A549 (cell line): Measurements from ENCODE around the gene DES. TPM values are rescaled to one million over a fixed set of nuclear protein-coding genes. Genes with fewer than 3 reads are reported as not detected.
A peak's percentile ranks its signal among the peaks of the same experiment; 100 is the strongest.

Source experiments
- ATAC-seq, 2 experiments: fragments of 200-7000 bp in 1 of 2; fragments of >200 bp in 1 of 2; cut with Nextera tagmentation in 1 of 2; cut with Tn5 transposase in 1 of 2; 3 replicates each; pipeline versions ENCODE4 v1.8.0 to v1.9.1; 2018 to 2020; ENCODE audit warnings: mild to moderate bottlenecking in 1 of 2, moderate library complexity in 1 of 2
- CTCF ChIA-PET: fragments of 300-600 bp; sonication (Branson Sonifier 250); formaldehyde crosslinking; extraction: SDS; loops from one replicate; lab custom pipeline; 2021; ENCODE audit warnings: antibody characterized with exemption, inconsistent platforms; lab: Yijun Ruan, JAX
- POLR2A ChIA-PET: fragments of 350-600 bp; formaldehyde crosslinking; extraction: SDS; loops from one replicate; lab custom pipeline; 2021; ENCODE audit warnings: antibody characterized with exemption, inconsistent platforms; lab: Yijun Ruan, JAX
- DNase-seq, 2 experiments: peaks; one replicate each; pipeline versions ENCODE4 v3.0.0 to v3.0.0-alpha.2; 2011 to 2016; ENCODE audit warnings: low read depth in 1 of 2, low spot score in 1 of 2
- FAIRE-seq: peaks from 2 replicates; lab custom pipeline; 2011; peaks lifted over from hg19 to GRCh38; lab: Jason Lieb, UNC
- H3K27ac ChIP-seq, 2 experiments: fragments of >200 bp; sonication (Bioruptor Twin); formaldehyde crosslinking; 3 replicates each; pipeline ENCODE4 v1.5.1; 2016 to 2017
- H3K4me1 ChIP-seq: fragments of >200 bp; sonication (Bioruptor Twin); formaldehyde crosslinking; 3 replicates; pipeline ENCODE4 v1.6.1; 2016
- H3K4me2 ChIP-seq: fragments of >200 bp; sonication (Bioruptor Twin); formaldehyde crosslinking; 3 replicates; pipeline ENCODE4 v1.6.1; 2016
- H3K4me3 ChIP-seq: fragments of >200 bp; sonication (Bioruptor Twin); formaldehyde crosslinking; 3 replicates; pipeline ENCODE4 v1.5.1; 2016
- H3K9me3 ChIP-seq: fragments of >200 bp; sonication (Bioruptor Twin); formaldehyde crosslinking; 3 replicates; pipeline ENCODE4 v1.6.1; 2016
- CBX8 ChIP-seq: fragments of 200-600 bp; sonication (generic); IDR thresholded peaks from 2 replicates; pipeline ENCODE4 v1.6.1; 2016
- CHD2 ChIP-seq: fragments of 150-350 bp; IDR thresholded peaks from 2 replicates; pipeline ENCODE4 v1.6.1; 2014; ENCODE audit warnings: low read length; ENCODE audit not compliant: partially characterized antibody
- CHD4 ChIP-seq: fragments of 200-600 bp; sonication (generic); IDR thresholded peaks from 2 replicates; pipeline ENCODE4 v1.6.1; 2016; ENCODE audit warnings: antibody characterized with exemption, mild to moderate bottlenecking, borderline replicate concordance
- EHF ChIP-seq: fragments of 250-450 bp; sonication (Bioruptor Pico); IDR thresholded peaks from 2 replicates; pipeline ENCODE4 v1.5.0; 2020; ENCODE audit warnings: mild to moderate bottlenecking
- FOSB ChIP-seq: fragments of 250-450 bp; sonication (Bioruptor Pico); IDR thresholded peaks from 2 replicates; pipeline ENCODE4 v1.5.0; 2020; ENCODE audit warnings: mild to moderate bottlenecking, moderate library complexity
- FOSL2 ChIP-seq, 2 experiments: fragments of 450-650 bp in 1 of 2; fragments of >200 bp in 1 of 2; sonication (Bioruptor Twin) in 1 of 2; formaldehyde crosslinking; IDR thresholded peaks; 2 replicates each; pipeline versions ENCODE4 v1.5.0 to v1.6.1; 2016 to 2020; ENCODE audit warnings: mild to moderate bottlenecking in 1 of 2, moderate library complexity in 1 of 2
- HEYL ChIP-seq: fragments of 250-450 bp; sonication (Bioruptor Pico); IDR thresholded peaks from 2 replicates; pipeline ENCODE4 v1.8.0; 2021; ENCODE audit warnings: mild to moderate bottlenecking, moderate library complexity
- HOXA7 ChIP-seq: fragments of 250-450 bp; sonication (Bioruptor Pico); IDR thresholded peaks from 2 replicates; pipeline ENCODE4 v1.5.0; 2020; ENCODE audit warnings: mild to moderate bottlenecking, moderate library complexity
- HOXB5 ChIP-seq: fragments of 250-450 bp; sonication (Bioruptor Pico); IDR thresholded peaks from 2 replicates; pipeline ENCODE4 v1.5.0; 2020; ENCODE audit warnings: mild to moderate bottlenecking, moderate library complexity
- JUN ChIP-seq, 2 experiments: fragments of >200 bp; sonication (Bioruptor Twin); formaldehyde crosslinking; IDR thresholded peaks; 2 replicates in 1 of 2; 3 replicates in 1 of 2; pipeline ENCODE4 v1.6.1; 2016 to 2017
- NFE2L2 ChIP-seq: fragments of 150-350 bp; conservative IDR thresholded peaks from 2 replicates; pipeline ENCODE4 v1.6.1; 2014; ENCODE audit warnings: low read length
- PHF8 ChIP-seq: fragments of 200-600 bp; sonication (generic); IDR thresholded peaks from 2 replicates; pipeline ENCODE4 v1.6.1; 2016; ENCODE audit warnings: low read depth, mild to moderate bottlenecking, antibody characterized with exemption, moderate library complexity, borderline replicate concordance
- POLR2AphosphoS2 ChIP-seq: conservative IDR thresholded peaks from 2 replicates; pipeline ENCODE4 v1.6.1; 2012; ENCODE audit warnings: low read length, improper control_type of control experiment, inconsistent platforms
- RAD21 ChIP-seq, 2 experiments: fragments of >200 bp in 1 of 2; sonication (Bioruptor Twin) in 1 of 2; formaldehyde crosslinking in 1 of 2; IDR thresholded peaks in 1 of 2; conservative IDR thresholded peaks in 1 of 2; 2 replicates in 1 of 2; 3 replicates in 1 of 2; pipeline ENCODE4 v1.6.1; 2012 to 2018; ENCODE audit warnings: inconsistent platforms in 1 of 2
- RARB ChIP-seq: fragments of 250-450 bp; sonication (Bioruptor Pico); IDR thresholded peaks from 2 replicates; pipeline ENCODE4 v1.8.0; 2021; ENCODE audit warnings: mild to moderate bottlenecking, moderate library complexity
- SMC3 ChIP-seq: fragments of >200 bp; sonication (Bioruptor Twin); formaldehyde crosslinking; IDR thresholded peaks from 3 replicates; pipeline ENCODE4 v1.6.1; 2018; ENCODE audit warnings: inconsistent platforms
- TFCP2L1 ChIP-seq: fragments of 250-450 bp; sonication (Bioruptor Pico); IDR thresholded peaks from 2 replicates; pipeline ENCODE4 v1.5.0; 2021; ENCODE audit warnings: mild to moderate bottlenecking
- ZNF302 ChIP-seq: fragments of 250-450 bp; sonication (Bioruptor Pico); IDR thresholded peaks from 2 replicates; pipeline ENCODE4 v1.9.0; 2021; ENCODE audit warnings: inconsistent platforms, mild to moderate bottlenecking, moderate library complexity
- WGBS: methylation state at CpG from one replicate; pipeline ENCODE4 v1.1.6; 2017; ENCODE audit errors: missing lambda C conversion rate; 5-methylcytosine and 5-hydroxymethylcytosine counted together
- polyA plus RNA-seq, 4 experiments: library from polyadenylated mRNA; depleted of rRNA in 3 of 4; stranded (reverse); fragments of >200 nt; fragmentation: RNase III in 1 of 4; extraction: RNeasy Plus Mini Kit Qiagen cat#74134 plus additional on column Dnase treatment in 1 of 4; gene quantifications; 2 replicates in 3 of 4; 3 replicates in 1 of 4; pipeline ENCODE4 v1.2.3, GENCODE V29; 2011 to 2017
- TF ChIP-seq, protein P1 (sequence below): fragments of >200 bp; sonication (Bioruptor Twin); formaldehyde crosslinking; IDR thresholded peaks from 3 replicates; pipeline ENCODE4 v1.5.1; 2016
- TF ChIP-seq, protein P2 (sequence below): fragments of 450-650 bp; IDR thresholded peaks from 2 replicates; pipeline ENCODE4 v1.6.1; 2014; ENCODE audit warnings: antibody characterized with exemption
- TF ChIP-seq, protein P3 (sequence below): IDR thresholded peaks from 2 replicates; pipeline ENCODE4 v1.6.1; 2012
- TF ChIP-seq, protein P4 (sequence below): fragments of 150-350 bp; IDR thresholded peaks from 2 replicates; pipeline ENCODE4 v1.6.1; 2014; ENCODE audit warnings: low read depth, mild to moderate bottlenecking, low read length

DES gene
- polyA plus RNA-seq, 2 of the 4 experiments (the other 2 are of a cell fraction): 0.06 TPM; not detected in 1

DNA sequence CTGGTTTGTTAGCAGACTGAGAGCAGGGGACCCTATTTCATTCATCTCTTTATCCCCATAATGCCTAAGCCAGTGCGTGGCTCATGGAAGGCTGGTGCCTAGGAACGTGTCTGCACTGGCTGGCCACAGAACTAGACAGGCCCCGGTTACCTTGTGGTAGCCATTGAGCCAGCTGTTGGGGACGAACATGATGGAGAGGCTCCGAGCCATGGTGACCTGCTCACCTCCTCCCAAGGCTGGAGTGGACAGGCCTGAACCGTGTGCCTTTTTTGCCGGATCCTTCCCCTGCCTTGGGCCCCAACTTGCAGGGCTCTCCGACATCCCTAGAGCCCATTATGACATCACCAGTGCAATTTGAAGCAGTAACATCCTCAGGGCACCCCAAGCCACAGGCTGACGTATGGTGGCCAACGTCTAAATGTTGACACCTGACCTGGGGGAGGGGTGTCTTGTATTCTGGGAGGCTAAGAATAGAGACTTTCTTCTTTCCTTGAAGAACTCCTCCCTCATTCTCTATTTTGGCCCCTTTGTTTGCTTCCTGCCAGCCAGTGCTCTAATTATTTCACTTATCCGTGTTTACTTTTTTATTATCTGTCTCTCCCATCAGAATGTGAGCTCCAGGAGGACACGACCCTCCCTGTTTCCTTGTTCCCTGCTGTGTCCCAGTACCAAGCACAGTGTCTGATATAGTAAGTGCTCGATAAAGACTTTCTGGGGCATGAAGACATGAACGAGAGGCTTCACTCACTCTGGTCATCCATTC is 18.3 kb upstream of the DES start:
- DNase-seq (no peak), FAIRE-seq (no peak), ATAC-seq (no peak; a peak in 1 of 6 replicates)
- CTCF ChIA-PET: interaction anchor here (0.5 to 12.2 kb wide), 7 partner anchors 9 to 638 kb away, joined by 3 to 362 read pairs (median 5); partner anchors contain the start of gene DNPEP
- Histone ChIP-seq H3K9me3 (no peaks in the 10 kb centered on the region), H3K4me1 (peaks cover 31% of the 10 kb centered on the region), H3K4me3 (no peak overlapping the region), H3K27ac (no peak overlapping the region), H3K4me2 (peak overlapping the region; percentile 72)
- TF ChIP-seq CBX8 (no peak), FOSB (CRISPR knock-in tag) (no peak), HEYL (no peak), PHF8 (no peak), ZNF302 (CRISPR knock-in tag) (no peak), TFCP2L1 (no peak), JUN (IDR thresholded peaks at IDR 0.05) (no peak)
- TF ChIP-seq, protein P1, sequence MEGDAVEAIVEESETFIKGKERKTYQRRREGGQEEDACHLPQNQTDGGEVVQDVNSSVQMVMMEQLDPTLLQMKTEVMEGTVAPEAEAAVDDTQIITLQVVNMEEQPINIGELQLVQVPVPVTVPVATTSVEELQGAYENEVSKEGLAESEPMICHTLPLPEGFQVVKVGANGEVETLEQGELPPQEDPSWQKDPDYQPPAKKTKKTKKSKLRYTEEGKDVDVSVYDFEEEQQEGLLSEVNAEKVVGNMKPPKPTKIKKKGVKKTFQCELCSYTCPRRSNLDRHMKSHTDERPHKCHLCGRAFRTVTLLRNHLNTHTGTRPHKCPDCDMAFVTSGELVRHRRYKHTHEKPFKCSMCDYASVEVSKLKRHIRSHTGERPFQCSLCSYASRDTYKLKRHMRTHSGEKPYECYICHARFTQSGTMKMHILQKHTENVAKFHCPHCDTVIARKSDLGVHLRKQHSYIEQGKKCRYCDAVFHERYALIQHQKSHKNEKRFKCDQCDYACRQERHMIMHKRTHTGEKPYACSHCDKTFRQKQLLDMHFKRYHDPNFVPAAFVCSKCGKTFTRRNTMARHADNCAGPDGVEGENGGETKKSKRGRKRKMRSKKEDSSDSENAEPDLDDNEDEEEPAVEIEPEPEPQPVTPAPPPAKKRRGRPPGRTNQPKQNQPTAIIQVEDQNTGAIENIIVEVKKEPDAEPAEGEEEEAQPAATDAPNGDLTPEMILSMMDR: no peak
- POLR2A ChIA-PET: no interaction called here
- 68% methylated on average over 14 of the region's 14 CpGs for WGBS

DNA sequence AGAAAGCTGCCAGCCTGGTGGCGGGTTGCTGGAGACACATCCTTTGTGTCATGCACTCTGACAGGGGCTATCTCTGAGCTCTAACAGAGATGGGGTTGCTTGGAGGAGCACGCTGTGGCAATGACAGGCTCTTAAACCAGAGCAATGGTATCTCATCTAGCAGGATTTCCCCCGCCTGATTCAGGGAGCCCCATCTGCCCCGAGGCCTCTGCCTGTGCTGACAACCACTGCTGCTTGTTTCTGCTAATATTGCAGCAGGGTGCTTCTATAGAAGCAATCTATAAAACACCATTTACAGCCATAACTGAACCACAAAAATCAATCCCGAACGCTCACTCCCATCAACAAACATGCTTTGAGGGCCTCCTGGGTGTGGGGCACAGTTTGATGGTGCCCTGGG is 17.6 kb upstream of the DES start:
- Histone ChIP-seq H3K4me2 (no peak overlapping the region), H3K9me3 (no peaks in the 10 kb centered on the region), H3K4me1 (peaks cover 31% of the 10 kb centered on the region), H3K4me3 (no peak overlapping the region), H3K27ac (no peak overlapping the region)
- POLR2A ChIA-PET: no interaction called here
- DNase-seq: no peak
- FAIRE-seq: no peak
- WGBS: 49% methylated on average over 6 of the region's 6 CpGs
- ATAC-seq: no peak
- CTCF ChIA-PET: interaction anchor here (0.5 to 12.2 kb wide), 7 partner anchors 10 to 639 kb away, joined by 3 to 362 read pairs (median 6); partner anchors contain the start of gene DNPEP
- TF ChIP-seq HOXB5 (CRISPR knock-in tag): no peak
- no peak for TF ChIP-seq HOXA7
- no peak for TF ChIP-seq EHF

DNA sequence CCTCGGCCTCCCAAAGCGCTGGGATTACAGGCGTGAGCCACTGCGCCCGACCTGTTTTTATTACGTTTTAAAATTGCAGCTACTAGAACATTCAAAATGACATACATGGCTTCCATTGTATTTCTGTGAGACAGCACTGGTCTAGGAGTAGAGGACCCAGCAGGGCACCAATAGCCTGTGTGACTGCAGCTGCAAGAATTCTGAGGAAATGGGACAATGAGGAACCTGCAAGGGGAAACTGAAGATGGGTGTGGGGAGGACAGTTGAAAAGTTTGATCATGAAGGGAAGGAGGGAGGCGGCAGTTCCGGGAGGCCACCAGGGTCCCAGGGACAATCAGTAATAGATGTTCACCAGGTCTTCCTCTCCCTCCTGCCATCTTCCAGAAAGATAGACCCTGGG is 16.6 kb upstream of the DES start:
- ATAC-seq (no peak), DNase-seq (no peak), FAIRE-seq (no peak)
- ChIA-PET POLR2A (interaction anchor here (0.7 kb wide), 1 partner anchor 128 kb away, joined by 4 read pairs; no protein-coding TSS in a partner anchor), CTCF (interaction anchor here (0.8 to 12.2 kb wide), 28 partner anchors 11 to 230 kb away, joined by 3 to 362 read pairs (median 11); partner anchors contain the start of genes DES, DNPEP, GMPPA and SPEG)
- H3K4me2 ChIP-seq: no peak overlapping the region
- TF ChIP-seq RARB (CRISPR knock-in tag) (no peak), POLR2AphosphoS2 (no peak), NFE2L2 (no peak)
- no peak overlapping the region for H3K4me3 ChIP-seq
- peaks cover 34% of the 10 kb centered on the region for H3K4me1 ChIP-seq
- 79% methylated on average over 8 of the region's 8 CpGs for WGBS
- H3K9me3 ChIP-seq: no peaks in the 10 kb centered on the region
- no peak overlapping the region for H3K27ac ChIP-seq

DNA sequence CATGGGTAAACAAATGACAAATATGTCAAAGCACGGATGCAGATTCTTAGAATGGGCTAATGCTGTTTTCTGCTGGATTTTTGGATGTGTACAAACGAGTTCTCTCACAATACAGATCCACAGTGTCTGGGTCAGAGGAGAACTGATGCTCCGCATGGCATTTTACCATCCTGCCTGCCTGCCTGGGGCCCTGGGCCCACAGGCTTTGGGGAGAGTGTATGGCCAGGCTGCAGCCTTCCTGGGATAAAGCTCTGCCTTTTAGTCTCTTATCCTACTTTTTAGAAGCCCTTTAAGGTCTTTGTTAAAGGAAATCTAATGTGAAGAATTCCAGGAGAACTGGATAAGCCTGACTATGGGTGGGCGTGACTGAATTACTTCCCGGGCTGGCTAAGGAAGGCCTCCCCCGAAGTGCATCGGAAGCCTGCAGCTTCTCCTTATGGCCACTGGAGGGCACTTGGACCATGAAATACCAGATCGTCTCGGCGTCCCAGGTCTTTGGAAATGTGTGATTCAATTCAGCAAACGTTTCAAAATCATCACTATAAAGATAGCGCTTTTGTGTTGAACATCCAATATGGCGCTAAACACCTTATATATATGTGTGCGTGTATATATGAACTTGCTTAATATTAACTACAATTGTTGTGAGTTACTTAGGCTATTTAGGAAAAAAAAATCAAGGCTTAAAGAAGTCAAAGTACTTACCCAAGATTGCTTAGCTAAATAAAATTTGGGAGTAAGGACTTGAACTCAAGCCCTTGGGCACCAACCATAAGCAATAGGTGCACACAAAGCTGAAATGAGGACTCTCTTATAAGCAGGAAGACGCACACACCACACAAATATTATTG is 15.3 kb upstream of the DES start:
- ChIA-PET CTCF (interaction anchor here (0.7 to 12.2 kb wide), 56 partner anchors 9 to 291 kb away, joined by 3 to 362 read pairs (median 7); partner anchors contain the start of genes DES, DNPEP and GMPPA), POLR2A (interaction anchor here (1.4 kb wide), 1 partner anchor 107 kb away, joined by 3 read pairs; no protein-coding TSS in a partner anchor)
- Histone ChIP-seq H3K9me3 (no peaks in the 10 kb centered on the region), H3K4me1 (peaks cover 39% of the 10 kb centered on the region), H3K27ac (no peak overlapping the region), H3K4me2 (peak overlapping the region; percentile 44; the same call in 1 of the 3 replicates), H3K4me3 (no peak overlapping the region)
- DNase-seq (peak; percentile 62 to 84), ATAC-seq (peak; percentile 52 to 80; a peak in 5 of 6 replicates), FAIRE-seq (peak; percentile 7)
- 19% methylated on average over 15 of the region's 15 CpGs for WGBS
- no peak for TF ChIP-seq RARB (CRISPR knock-in tag)
- no peak for TF ChIP-seq FOSL2 (IDR thresholded peaks at IDR 0.05)
- TF ChIP-seq FOSL2 (CRISPR knock-in tag; IDR thresholded peaks at IDR 0.05): no peak
- TF ChIP-seq, protein P2, sequence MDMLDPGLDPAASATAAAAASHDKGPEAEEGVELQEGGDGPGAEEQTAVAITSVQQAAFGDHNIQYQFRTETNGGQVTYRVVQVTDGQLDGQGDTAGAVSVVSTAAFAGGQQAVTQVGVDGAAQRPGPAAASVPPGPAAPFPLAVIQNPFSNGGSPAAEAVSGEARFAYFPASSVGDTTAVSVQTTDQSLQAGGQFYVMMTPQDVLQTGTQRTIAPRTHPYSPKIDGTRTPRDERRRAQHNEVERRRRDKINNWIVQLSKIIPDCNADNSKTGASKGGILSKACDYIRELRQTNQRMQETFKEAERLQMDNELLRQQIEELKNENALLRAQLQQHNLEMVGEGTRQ: no peak
- TF ChIP-seq, protein P3, sequence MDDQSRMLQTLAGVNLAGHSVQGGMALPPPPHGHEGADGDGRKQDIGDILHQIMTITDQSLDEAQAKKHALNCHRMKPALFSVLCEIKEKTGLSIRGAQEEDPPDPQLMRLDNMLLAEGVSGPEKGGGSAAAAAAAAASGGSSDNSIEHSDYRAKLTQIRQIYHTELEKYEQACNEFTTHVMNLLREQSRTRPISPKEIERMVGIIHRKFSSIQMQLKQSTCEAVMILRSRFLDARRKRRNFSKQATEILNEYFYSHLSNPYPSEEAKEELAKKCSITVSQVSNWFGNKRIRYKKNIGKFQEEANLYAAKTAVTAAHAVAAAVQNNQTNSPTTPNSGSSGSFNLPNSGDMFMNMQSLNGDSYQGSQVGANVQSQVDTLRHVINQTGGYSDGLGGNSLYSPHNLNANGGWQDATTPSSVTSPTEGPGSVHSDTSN: no peak
- TF ChIP-seq, protein P4, sequence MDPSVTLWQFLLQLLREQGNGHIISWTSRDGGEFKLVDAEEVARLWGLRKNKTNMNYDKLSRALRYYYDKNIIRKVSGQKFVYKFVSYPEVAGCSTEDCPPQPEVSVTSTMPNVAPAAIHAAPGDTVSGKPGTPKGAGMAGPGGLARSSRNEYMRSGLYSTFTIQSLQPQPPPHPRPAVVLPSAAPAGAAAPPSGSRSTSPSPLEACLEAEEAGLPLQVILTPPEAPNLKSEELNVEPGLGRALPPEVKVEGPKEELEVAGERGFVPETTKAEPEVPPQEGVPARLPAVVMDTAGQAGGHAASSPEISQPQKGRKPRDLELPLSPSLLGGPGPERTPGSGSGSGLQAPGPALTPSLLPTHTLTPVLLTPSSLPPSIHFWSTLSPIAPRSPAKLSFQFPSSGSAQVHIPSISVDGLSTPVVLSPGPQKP: no peak
- no peak for TF ChIP-seq FOSB (CRISPR knock-in tag)
- TF ChIP-seq CBX8: no peak
- TF ChIP-seq CHD2: no peak
- TF ChIP-seq RAD21 (conservative IDR thresholded peaks at IDR 0.05 in 1 of 2, IDR thresholded peaks at IDR 0.05 in 1 of 2): peak; percentile 85 to 90
- TF ChIP-seq JUN (IDR thresholded peaks at IDR 0.05): no peak
- peak; percentile 86 for TF ChIP-seq SMC3
- TF ChIP-seq CHD4: no peak
